Activated T-cell treated with anti-CD3 and anti-CD28 coated beads, Interleukin-2, amount 50 U/mL, for 4 hours (primary cell): Measurements from ENCODE around the gene TRIM38. TPM values are rescaled to one million over a fixed set of nuclear protein-coding genes. Genes with fewer than 3 reads are reported as not detected.
"Not testable (repeated sequence)": the region's sequence is repeated elsewhere in the genome, so short reads cannot be mapped to it uniquely, and the experiment has no call there.

Source experiments
- ATAC-seq, 2 donors: fragments of 200-7000 bp; cut with Tn5 transposase; one replicate each; pipeline ENCODE4 v1.10.0; 2021
- DNase-seq: peaks from one replicate; pipeline ENCODE4 v3.0.0-alpha.2; 2020
- H3K27me3 Mint-ChIP-seq: one replicate; pipeline ENCODE4 v1.8.0; 2021; ENCODE audit warnings: low read depth, mixed read lengths
- H3K36me3 Mint-ChIP-seq: one replicate; pipeline ENCODE4 v1.8.0; 2022; ENCODE audit warnings: mixed read lengths; ENCODE audit not compliant: insufficient read depth
- H3K4me1 Mint-ChIP-seq: one replicate; pipeline ENCODE4 v1.8.0; 2021; ENCODE audit warnings: low read depth, mixed read lengths
- H3K4me3 Mint-ChIP-seq: one replicate; pipeline ENCODE4 v1.8.0; 2021; ENCODE audit warnings: mild to moderate bottlenecking, moderate library complexity, mixed read lengths
- H3K9me3 Mint-ChIP-seq: one replicate; pipeline ENCODE4 v1.8.0; 2021; ENCODE audit warnings: mixed read lengths
- total RNA-seq, 3 donors: library from RNA; stranded (reverse); gene quantifications; one replicate each; pipeline ENCODE4 v1.2.1, GENCODE V29; 2021

TRIM38 gene
- total RNA-seq, 3 donors from 2014 or later = 9.3 to 14.5 (median 11.3) TPM

- H3K4me1 Mint-ChIP-seq = no peaks in the 10 kb centered on the region
- H3K9me3 Mint-ChIP-seq = no peaks in the 10 kb centered on the region
- DNase-seq (no peak), ATAC-seq (no peak)
- H3K27me3 Mint-ChIP-seq = peaks cover 4% of the 10 kb centered on the region
- no peaks in the 10 kb centered on the region for H3K36me3 Mint-ChIP-seq
- no peak within 1 kb of the TSS for H3K4me3 Mint-ChIP-seq
These were observed 31.8 kb upstream of the TRIM38 start, which contains the start of gene SLC17A2 for GRCh38 chr6:25930532-25931410. Gene SLC17A2, minus strand, starts transcription at chr6:25930691. Its CDS starts 4,895 bp downstream, at chr6:25925796.

DNA sequence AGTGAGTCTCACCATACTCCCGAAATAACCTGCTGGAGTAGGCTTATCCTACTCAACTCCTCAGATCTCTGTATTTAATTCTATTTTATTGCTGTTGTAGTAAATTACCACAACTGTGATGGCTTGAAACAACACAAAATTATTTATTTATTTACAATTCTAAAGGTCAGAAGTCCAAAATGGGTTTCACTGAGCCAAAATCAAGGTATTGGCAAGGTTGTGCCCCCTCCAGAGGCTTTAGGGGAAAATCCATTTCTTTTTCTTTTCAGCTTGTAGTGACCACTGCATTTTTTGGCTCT, 31.2 kb upstream of the TRIM38 start:
- Mint-ChIP-seq H3K27me3 (peaks cover 4% of the 10 kb centered on the region), H3K4me3 (no peak overlapping the region), H3K36me3 (no peaks in the 10 kb centered on the region), H3K9me3 (no peaks in the 10 kb centered on the region), H3K4me1 (no peaks in the 10 kb centered on the region)
- ATAC-seq (no peak), DNase-seq (no peak)

- Mint-ChIP-seq H3K36me3 (no peaks in the 10 kb centered on the region), H3K4me3 (no peak overlapping the region), H3K9me3 (no peaks in the 10 kb centered on the region), H3K4me1 (no peaks in the 10 kb centered on the region), H3K27me3 (peaks cover 7% of the 10 kb centered on the region)
- DNase-seq (no peak), ATAC-seq (peak in 1 of 2 donors; percentile 53)
These were observed 28.4 kb upstream of the TRIM38 start for GRCh38 chr6:25934156-25934555.

- Mint-ChIP-seq H3K4me3 (no peak overlapping the region), H3K27me3 (peaks cover 7% of the 10 kb centered on the region), H3K36me3 (no peaks in the 10 kb centered on the region), H3K4me1 (no peaks in the 10 kb centered on the region), H3K9me3 (no peaks in the 10 kb centered on the region)
- ATAC-seq (no peak), DNase-seq (no peak)
These were observed 27.8 kb upstream of the TRIM38 start for GRCh38 chr6:25934735-25935313.

- no peaks in the 10 kb centered on the region for H3K4me1 Mint-ChIP-seq
These were observed 26.6 kb upstream of the TRIM38 start for GRCh38 chr6:25935953-25936352.

GRCh38 chr6:25939593-25939992, 23.0 kb upstream of the TRIM38 start:
- Mint-ChIP-seq H3K9me3 (no peaks in the 10 kb centered on the region), H3K4me3 (no peak overlapping the region), H3K27me3 (peaks cover 3% of the 10 kb centered on the region), H3K4me1 (no peaks in the 10 kb centered on the region), H3K36me3 (no peaks in the 10 kb centered on the region)
- ATAC-seq (no peak), DNase-seq (no peak)

More at GRCh38 chr6:25935953-25936352, 26.6 kb upstream of the TRIM38 start:
- DNase-seq (no peak), ATAC-seq (no peak)
- no peak overlapping the region for H3K4me3 Mint-ChIP-seq
- H3K27me3 Mint-ChIP-seq = peaks cover 7% of the 10 kb centered on the region
- no peaks in the 10 kb centered on the region for H3K36me3 Mint-ChIP-seq
- no peaks in the 10 kb centered on the region for H3K9me3 Mint-ChIP-seq

- DNase-seq (no peak), ATAC-seq (no peak)
- Mint-ChIP-seq H3K9me3 (peaks cover 8% of the 10 kb centered on the region), H3K27me3 (peaks cover 3% of the 10 kb centered on the region), H3K4me3 (no peak overlapping the region), H3K36me3 (no peaks in the 10 kb centered on the region), H3K4me1 (peaks cover 15% of the 10 kb centered on the region)
These were observed 19.9 kb upstream of the TRIM38 start for GRCh38 chr6:25942561-25943147.

DNA sequence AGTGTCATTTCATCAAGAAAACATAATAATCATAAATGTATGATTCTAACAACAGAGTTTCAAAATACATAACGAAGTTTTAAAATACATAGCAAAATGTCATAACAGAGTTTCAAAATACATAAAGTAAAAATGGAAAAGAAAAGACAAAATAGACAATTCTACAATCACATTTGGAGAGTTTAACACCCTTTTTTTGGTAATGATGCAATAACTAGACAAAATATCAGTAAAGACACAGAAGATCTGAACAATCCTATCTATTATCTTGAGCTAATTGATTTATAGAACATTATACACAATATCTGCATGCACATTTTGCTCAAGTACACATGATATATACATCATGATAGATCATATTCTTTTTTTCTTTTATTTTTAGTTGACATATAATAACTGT, 18.7 kb upstream of the TRIM38 start:
- ATAC-seq (no peak), DNase-seq (no peak)
- Mint-ChIP-seq H3K36me3 (no peaks in the 10 kb centered on the region), H3K4me1 (peaks cover 17% of the 10 kb centered on the region), H3K9me3 (peaks cover 8% of the 10 kb centered on the region), H3K4me3 (no peak overlapping the region), H3K27me3 (peaks cover 3% of the 10 kb centered on the region)

GRCh38 chr6:25944688-25945574, 17.7 kb upstream of the TRIM38 start:
- H3K4me3 Mint-ChIP-seq = no peak overlapping the region
- H3K27me3 Mint-ChIP-seq = peaks cover 3% of the 10 kb centered on the region
- H3K9me3 Mint-ChIP-seq = peaks cover 9% of the 10 kb centered on the region
- H3K4me1 Mint-ChIP-seq = peaks cover 17% of the 10 kb centered on the region
- ATAC-seq = peak; percentile 82 to 83
- no peak for DNase-seq
- H3K36me3 Mint-ChIP-seq = no peaks in the 10 kb centered on the region

- ATAC-seq = not testable (repeated sequence)
- peaks cover 13% of the 10 kb centered on the region for H3K9me3 Mint-ChIP-seq
These were observed 16.9 kb upstream of the TRIM38 start for GRCh38 chr6:25945738-25946137.

GRCh38 chr6:25946631-25947030, 16.0 kb upstream of the TRIM38 start:
- Mint-ChIP-seq H3K9me3 (peaks cover 13% of the 10 kb centered on the region), H3K36me3 (no peaks in the 10 kb centered on the region), H3K4me1 (peaks cover 17% of the 10 kb centered on the region), H3K27me3 (peaks cover 3% of the 10 kb centered on the region), H3K4me3 (no peak overlapping the region)
- DNase-seq (no peak), ATAC-seq (no peak)

More at GRCh38 chr6:25945738-25946137, 16.9 kb upstream of the TRIM38 start:
- H3K36me3 Mint-ChIP-seq, DNase-seq, H3K27me3 Mint-ChIP-seq, H3K4me3 Mint-ChIP-seq: not testable (repeated sequence)
- peaks cover 17% of the 10 kb centered on the region for H3K4me1 Mint-ChIP-seq

DNA sequence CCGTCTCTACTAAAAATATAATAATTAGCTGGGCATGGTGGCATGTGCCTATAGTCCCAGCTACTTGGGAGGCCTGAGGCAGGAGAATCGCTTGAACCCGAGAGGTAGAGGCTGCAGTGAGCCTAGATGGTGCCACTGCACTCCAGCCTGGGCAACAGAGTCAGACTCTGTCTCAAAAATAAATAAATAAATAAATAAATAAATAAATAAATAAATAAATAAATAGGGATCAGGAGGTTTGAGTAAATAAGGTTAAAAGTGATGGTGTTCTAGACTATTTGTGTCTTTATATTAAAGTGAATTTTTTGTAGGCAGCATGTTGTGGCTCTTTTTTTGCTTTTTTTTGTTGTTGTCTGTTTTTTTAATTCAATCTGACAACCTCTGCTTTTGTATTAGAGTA, 15.1 kb upstream of the TRIM38 start:
- peaks cover 17% of the 10 kb centered on the region for H3K4me1 Mint-ChIP-seq
- DNase-seq, ATAC-seq, H3K4me3 Mint-ChIP-seq, H3K36me3 Mint-ChIP-seq, H3K27me3 Mint-ChIP-seq: not testable (repeated sequence)
- H3K9me3 Mint-ChIP-seq = peaks cover 13% of the 10 kb centered on the region

- peaks cover 17% of the 10 kb centered on the region for H3K4me1 Mint-ChIP-seq
- DNase-seq = no peak
- H3K27me3 Mint-ChIP-seq = peaks cover 3% of the 10 kb centered on the region
- H3K36me3 Mint-ChIP-seq = no peaks in the 10 kb centered on the region
- peaks cover 13% of the 10 kb centered on the region for H3K9me3 Mint-ChIP-seq
- no peak for ATAC-seq
- no peak overlapping the region for H3K4me3 Mint-ChIP-seq
These were observed 12.9 kb upstream of the TRIM38 start for GRCh38 chr6:25949695-25950094.

- H3K4me1 Mint-ChIP-seq = peaks cover 12% of the 10 kb centered on the region
- peaks cover 12% of the 10 kb centered on the region for H3K9me3 Mint-ChIP-seq
- H3K27me3 Mint-ChIP-seq = peaks cover 2% of the 10 kb centered on the region
- no peak for DNase-seq
- H3K4me3 Mint-ChIP-seq = no peak overlapping the region
- no peaks in the 10 kb centered on the region for H3K36me3 Mint-ChIP-seq
- no peak for ATAC-seq
These were observed 12.3 kb upstream of the TRIM38 start for GRCh38 chr6:25950297-25950696.
